Naive thymus-derived CD8-positive, alpha-beta T cell (primary cell): ENCODE data around the gene TESK2. TPM values are rescaled to one million over a fixed set of nuclear protein-coding genes. Genes with fewer than 3 reads are reported as not detected.

ENCODE experiments used
- ATAC-seq, 2 donors: fragments of 150-1000 bp; cut with Tn5 transposase in 1 of 2; sonication (Bioruptor Pico), chemical (Tn5 transposase) in 1 of 2; 1 replicate in 1 of 2; 2 replicates in 1 of 2; pipeline ENCODE4 v1.10.0; 2021; ENCODE audit warnings: mild to moderate bottlenecking in 2 of 2, moderate library complexity in 2 of 2
- POLR2A ChIA-PET: fragments of 350-600 bp; sonication (Branson Sonifier 250); formaldehyde crosslinking; loops from one replicate; lab custom pipeline; 2021; ENCODE audit warnings: antibody characterized with exemption; lab: Charles Lee
- DNase-seq, 10 donors: peaks; one replicate each; pipeline versions ENCODE4 v3.0.0 to v3.0.0-alpha.2; 2020 to 2022
- H3K27ac Mint-ChIP-seq, 10 donors: one replicate each; pipeline ENCODE4 v1.8.0; 2020 to 2022; ENCODE audit warnings: mild to moderate bottlenecking in 10 of 10, mixed read lengths in 10 of 10, moderate library complexity in 4 of 10, inconsistent platforms in 1 of 10
- H3K27me3 Mint-ChIP-seq, 5 donors: one replicate each; pipeline ENCODE4 v1.8.0; 2021 to 2022; ENCODE audit warnings: mixed read lengths in 5 of 5
- H3K36me3 Mint-ChIP-seq, 3 donors: one replicate each; pipeline ENCODE4 v1.8.0; 2020 to 2022; ENCODE audit warnings: mixed read lengths in 3 of 3, mild to moderate bottlenecking in 2 of 3, inconsistent platforms in 1 of 3
- H3K4me1 Mint-ChIP-seq, 4 donors: one replicate each; pipeline ENCODE4 v1.8.0; 2021 to 2022; ENCODE audit warnings: mixed read lengths in 4 of 4
- H3K4me3 Mint-ChIP-seq, 10 donors: one replicate each; pipeline ENCODE4 v1.8.0; 2020 to 2022; ENCODE audit warnings: mild to moderate bottlenecking in 10 of 10, mixed read lengths in 10 of 10, moderate library complexity in 6 of 10, inconsistent platforms in 1 of 10
- H3K9me3 Mint-ChIP-seq, 9 donors: one replicate each; pipeline ENCODE4 v1.8.0; 2020 to 2022; ENCODE audit warnings: mixed read lengths in 9 of 9, mild to moderate bottlenecking in 3 of 9, inconsistent platforms in 1 of 9, moderate library complexity in 1 of 9
- polyA plus RNA-seq, 3 donors: library from polyadenylated mRNA; unstranded; fragments of 300-500 nt; fragmentation: Illumina TruSeq; gene quantifications; one replicate each; pipeline ENCODE4 v1.2.3, GENCODE V29; 2021
- total RNA-seq, 8 experiments: library from RNA in 2 of 8; stranded (reverse) in 2 of 8; gene quantifications; one replicate each; pipeline ENCODE4 v1.2.3 and lab custom pipeline; 2021 to 2026

Gene TESK2
- total and polyA plus RNA-seq, 5 experiments from 2014 or later = 2.3 to 10.0 (median 3.1) TPM

DNA sequence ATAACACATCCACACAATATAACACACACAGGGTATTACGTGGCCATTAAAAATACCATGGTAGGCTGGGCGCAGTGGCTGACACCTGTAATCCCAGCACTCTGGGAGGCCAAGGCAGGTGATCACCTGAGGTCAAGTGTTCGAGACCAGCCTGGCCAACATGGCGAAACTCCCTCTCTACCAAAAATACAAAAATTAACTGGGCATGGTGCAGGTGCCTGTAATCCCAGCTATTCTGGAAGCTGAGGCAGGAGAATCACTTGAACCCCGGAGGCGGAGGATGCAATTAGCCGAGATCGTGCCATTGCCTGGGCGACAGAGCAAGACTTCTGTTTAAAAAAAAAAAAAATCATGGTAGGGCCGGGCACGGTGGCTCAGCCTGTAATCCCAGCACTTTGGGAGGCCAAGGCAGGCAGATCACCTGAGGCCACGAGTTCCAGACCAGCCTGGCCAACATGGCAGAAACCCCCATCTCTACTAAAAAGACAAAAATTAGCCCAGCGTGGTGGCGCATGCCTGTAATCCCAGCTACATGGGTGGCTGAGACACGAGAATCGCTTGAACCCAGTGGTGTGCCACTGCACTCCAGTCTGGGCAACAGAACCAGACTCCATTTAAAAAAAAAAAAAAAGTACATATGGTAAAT is 188.3 kb downstream of the TESK2 start:
- Mint-ChIP-seq H3K9me3 (no peaks in the 10 kb centered on the region), H3K27me3 (no peaks in the 10 kb centered on the region), H3K36me3 (no peaks in the 10 kb centered on the region), H3K4me3 (peak overlapping the region; percentile 46 to 95 (median 90)), H3K4me1 (peaks cover 5 to 37% (median 20%) of the 10 kb centered on the region in 4 donors), H3K27ac (peak overlapping the region in 9 of 10 donors; percentile 16 to 91 (median 68))
- DNase-seq = no peak
- no peak for ATAC-seq
- POLR2A ChIA-PET = interaction anchor here (0.9 to 5.7 kb wide), 21 partner anchors 10 to 671 kb away, joined by 3 to 112 read pairs (median 8); partner anchors contain the start of genes AKR1A1, CCDC163, EIF2B3 and GPBP1L1

DNA sequence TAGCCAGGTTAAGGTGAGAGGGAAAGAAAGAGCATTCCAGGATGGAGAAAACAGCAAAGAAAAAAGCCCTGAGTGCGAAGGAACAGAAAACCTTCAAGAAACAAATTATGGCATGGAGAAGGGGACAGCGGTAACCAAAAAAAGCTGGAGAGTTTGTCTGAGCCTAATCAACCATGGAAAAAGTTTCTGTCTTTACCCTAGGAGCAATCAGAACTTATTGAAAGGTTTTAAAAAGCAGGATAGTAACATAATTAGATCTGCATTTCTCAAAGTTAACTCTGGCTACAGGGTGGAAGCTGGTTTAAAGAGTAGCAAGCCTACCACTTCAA is 190.3 kb downstream of the TESK2 start:
- DNase-seq (no peak), ATAC-seq (no peak)
- peak overlapping the region in 3 of 10 donors; percentile 26 to 37 (median 29) for H3K4me3 Mint-ChIP-seq
- H3K4me1 Mint-ChIP-seq = peaks cover 5 to 28% (median 19%) of the 10 kb centered on the region in 4 donors
- H3K27ac Mint-ChIP-seq = no peak overlapping the region
- no peaks in the 10 kb centered on the region for H3K9me3 Mint-ChIP-seq
- H3K36me3 Mint-ChIP-seq = peaks cover 0 to 2% (median 0%) of the 10 kb centered on the region in 3 donors
- H3K27me3 Mint-ChIP-seq = no peaks in the 10 kb centered on the region
- POLR2A ChIA-PET = interaction anchor here (0.7 to 5.7 kb wide), 5 partner anchors 39 to 572 kb away, joined by 3 to 112 read pairs (median 4); partner anchors contain the start of genes HECTD3 and UROD

DNA sequence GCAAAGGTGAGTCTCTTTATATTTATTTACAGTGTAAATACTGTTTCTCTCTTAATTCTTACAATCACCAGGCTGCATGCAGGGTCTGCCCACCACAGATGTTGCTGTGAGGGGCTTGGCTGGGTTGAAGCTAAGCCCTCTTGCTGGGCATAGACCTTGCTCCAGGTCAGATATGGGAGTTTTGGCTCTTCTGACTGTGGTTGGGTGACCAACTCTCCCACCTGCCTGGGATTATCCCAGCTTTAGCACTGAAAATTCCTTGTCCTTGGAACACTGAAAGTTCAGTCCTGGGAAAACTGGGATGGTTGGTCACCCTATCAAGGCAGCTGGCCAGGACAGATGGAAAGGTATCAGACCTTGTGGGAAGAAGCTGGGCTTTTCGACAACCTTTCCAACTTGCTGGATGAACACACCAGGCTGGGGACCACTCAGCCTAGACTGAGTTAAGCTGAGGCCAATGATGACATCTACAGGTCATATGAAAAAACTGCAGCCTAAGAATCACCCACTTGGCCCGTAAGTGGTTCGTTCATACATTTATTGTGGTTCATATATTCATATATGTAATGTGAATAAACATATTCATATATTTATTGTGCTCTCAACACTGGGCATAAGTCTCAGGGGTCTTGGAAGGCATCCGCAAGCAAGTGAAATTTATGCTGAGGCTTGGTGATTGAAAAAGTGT is 190.8 kb downstream of the TESK2 start:
- H3K36me3 Mint-ChIP-seq = peaks cover 0 to 2% (median 0%) of the 10 kb centered on the region in 3 donors
- peak overlapping the region in 4 of 10 donors; percentile 6 to 37 (median 28) for H3K4me3 Mint-ChIP-seq
- POLR2A ChIA-PET = interaction anchor here (0.9 to 5.7 kb wide), 3 partner anchors 281 to 480 kb away, joined by 3 to 112 read pairs (median 4); partner anchors contain the start of genes HECTD3 and UROD
- H3K27me3 Mint-ChIP-seq = no peaks in the 10 kb centered on the region
- H3K9me3 Mint-ChIP-seq = no peaks in the 10 kb centered on the region
- peak in 1 of 2 donors; percentile 11 for ATAC-seq
- H3K27ac Mint-ChIP-seq = no peak overlapping the region
- peak in 8 of 10 donors; percentile 16 to 68 (median 52) for DNase-seq
- peaks cover 4 to 25% (median 15%) of the 10 kb centered on the region in 4 donors for H3K4me1 Mint-ChIP-seq

DNA sequence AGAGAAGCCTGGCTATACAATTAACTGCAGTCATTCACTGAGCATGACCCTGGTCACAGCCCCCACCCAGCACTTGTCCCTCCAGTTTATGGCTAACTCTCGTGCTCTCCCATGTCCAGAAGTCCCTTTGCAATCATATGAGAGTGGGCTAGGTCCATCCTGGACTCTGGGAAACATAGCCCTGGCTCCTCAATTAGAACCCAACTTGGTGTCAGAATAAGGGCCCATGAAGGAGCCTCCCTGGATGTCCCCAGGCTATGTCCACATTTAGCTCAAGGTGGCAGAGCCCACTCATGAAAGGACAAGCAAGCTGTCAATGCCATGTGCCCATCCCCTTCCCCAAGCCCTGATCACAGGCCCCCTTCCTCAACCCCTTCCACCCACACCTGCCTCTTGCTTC is 191.7 kb downstream of the TESK2 start:
- POLR2A ChIA-PET = interaction anchor here (0.6 to 5.7 kb wide), 2 partner anchors 286 to 340 kb away, joined by 3 to 112 read pairs; partner anchors contain the start of genes HECTD3 and UROD
- Mint-ChIP-seq H3K36me3 (peaks cover 0 to 2% (median 0%) of the 10 kb centered on the region in 3 donors), H3K27me3 (no peaks in the 10 kb centered on the region), H3K9me3 (no peaks in the 10 kb centered on the region), H3K4me3 (no peak overlapping the region), H3K4me1 (peaks cover 2 to 17% (median 7%) of the 10 kb centered on the region in 4 donors), H3K27ac (no peak overlapping the region)
- ATAC-seq (no peak), DNase-seq (no peak)

DNA sequence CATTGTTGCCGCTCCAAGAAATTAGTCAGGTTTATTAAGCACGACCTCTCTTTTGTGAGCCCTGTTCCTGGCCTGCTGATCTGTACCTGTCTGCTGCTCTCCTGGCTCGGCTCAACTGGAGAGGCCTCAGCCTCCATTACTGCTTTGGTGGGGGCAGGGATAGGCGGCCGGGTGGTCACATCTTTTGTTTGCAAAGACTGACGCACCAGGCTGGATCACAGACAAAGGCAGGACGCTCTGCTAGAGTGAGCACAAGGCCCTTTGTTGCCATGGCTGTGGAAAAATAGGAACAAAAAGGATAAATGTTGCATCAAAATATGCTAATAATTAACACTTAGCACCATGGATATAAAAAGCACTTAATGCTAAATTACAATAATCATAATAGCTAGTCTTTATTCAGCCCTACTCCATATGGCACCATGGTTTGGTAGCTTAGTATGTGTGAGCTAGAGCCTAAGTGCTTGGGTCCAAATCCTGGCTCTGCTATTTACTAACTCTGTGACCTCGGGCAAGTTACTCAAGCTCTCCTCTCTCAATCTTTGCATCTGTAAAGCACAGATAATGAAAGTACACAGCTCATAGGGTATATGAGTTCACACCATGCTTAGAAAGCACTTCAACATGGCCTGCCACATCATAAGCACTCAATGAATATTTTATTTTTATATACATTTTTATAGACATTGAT is 193.2 kb downstream of the TESK2 start:
- Mint-ChIP-seq H3K9me3 (no peaks in the 10 kb centered on the region), H3K27me3 (no peaks in the 10 kb centered on the region), H3K36me3 (peaks cover 0 to 2% (median 0%) of the 10 kb centered on the region in 3 donors), H3K27ac (peak overlapping the region in 1 of 10 donors; percentile 12), H3K4me3 (no peak overlapping the region), H3K4me1 (peaks cover 0 to 10% (median 2%) of the 10 kb centered on the region in 4 donors)
- DNase-seq = no peak
- POLR2A ChIA-PET = no interaction called here
- no peak for ATAC-seq

Other genes with a start within 250 kb of the TESK2 start
- gene HPDL, start 164.3 kb downstream of the TESK2 start, total RNA-seq = 1 to 10 TPM; 1.5 TPM
- gene HPDL, start 164.3 kb downstream of the TESK2 start, polyA plus RNA-seq = 1 to 10 TPM in 2 of 3 donors, under 1 TPM in 1; 0.47 to 2.7 (median 1.2) TPM
- gene TOE1, start 151.0 kb downstream of the TESK2 start, total RNA-seq = 10 to 100 TPM; 23.7 to 24.5 TPM
- gene TOE1, start 151.0 kb downstream of the TESK2 start, polyA plus RNA-seq = 10 to 100 TPM in 2 of 3 donors, 1 to 10 TPM in 1; 8.2 to 12.3 (median 10.7) TPM
- 10 to 100 TPM; 75.6 to 79.7 TPM for gene MUTYH, start 150.7 kb downstream of the TESK2 start, total RNA-seq
- 10 to 100 TPM; 21.8 to 24.7 (median 24.4) TPM for gene MUTYH, start 150.7 kb downstream of the TESK2 start, polyA plus RNA-seq
- gene CCDC163, start 8.9 kb upstream of the TESK2 start, total RNA-seq = 10 to 100 TPM; 13.3 to 16.0 TPM
- gene CCDC163, start 8.9 kb upstream of the TESK2 start, polyA plus RNA-seq = 10 to 100 TPM in 1 of 3 donors, 1 to 10 TPM in 2; 4.1 to 10.0 (median 5.0) TPM
- gene MMACHC, start 9.1 kb upstream of the TESK2 start, total RNA-seq = 1 to 10 TPM; 4.8 to 5.5 TPM
- gene MMACHC, start 9.1 kb upstream of the TESK2 start, polyA plus RNA-seq = 1 to 10 TPM in 1 of 3 donors, under 1 TPM in 2; 0.12 to 1.6 (median 0.82) TPM
- 100 to 1,000 TPM; 115 to 129 TPM for gene PRDX1, start 30.7 kb upstream of the TESK2 start, total RNA-seq
- 100 to 1,000 TPM; 174 to 214 (median 205) TPM for gene PRDX1, start 30.7 kb upstream of the TESK2 start, polyA plus RNA-seq
- gene AKR1A1, start 59.7 kb upstream of the TESK2 start, total RNA-seq = 10 to 100 TPM; 74.8 to 78.0 TPM
- 10 to 100 TPM; 82.8 to 96.3 (median 85.5) TPM for gene AKR1A1, start 59.7 kb upstream of the TESK2 start, polyA plus RNA-seq
- gene NASP, start 92.9 kb upstream of the TESK2 start, total RNA-seq = 10 to 100 TPM; 72.7 to 73.2 TPM
- gene NASP, start 92.9 kb upstream of the TESK2 start, polyA plus RNA-seq = 10 to 100 TPM; 72.5 to 89.3 (median 84.0) TPM
- 1 to 10 TPM; 9.2 to 9.4 TPM for gene CCDC17, start 132.9 kb upstream of the TESK2 start, total RNA-seq
- gene CCDC17, start 132.9 kb upstream of the TESK2 start, polyA plus RNA-seq = under 1 TPM in 1 of 3 donors, not detected in 2; 0.43 TPM
- gene GPBP1L1, start 195.4 kb upstream of the TESK2 start, total RNA-seq = 100 to 1,000 TPM; 183 to 193 TPM
- 10 to 100 TPM; 88.9 to 94.0 (median 92.1) TPM for gene GPBP1L1, start 195.4 kb upstream of the TESK2 start, polyA plus RNA-seq
- 10 to 100 TPM; 23.9 to 29.1 TPM for gene TMEM69, start 197.0 kb upstream of the TESK2 start, total RNA-seq
- 10 to 100 TPM; 43.5 to 59.4 (median 56.0) TPM for gene TMEM69, start 197.0 kb upstream of the TESK2 start, polyA plus RNA-seq